ENCODE data around the gene DEAF1. TPM values are rescaled to one million over a fixed set of nuclear protein-coding genes. Genes with fewer than 3 reads are reported as not detected.

Gene DEAF1
- total RNA-seq, 2 experiments from 2014 or later, result 59.1 to 59.3 TPM

GRCh38 chr11:673866-674265, 21.2 kb downstream of the DEAF1 start:
- H3K4me1 Mint-ChIP-seq (ENCODE audit: low read depth), result no peaks in the 10 kb centered on the region
- TF ChIP-seq CTCF (IDR thresholded peaks at IDR 0.05), result no peak
- H3K9me3 Mint-ChIP-seq, result no peaks in the 10 kb centered on the region
- DNase-seq (no peak), ATAC-seq (no peak)
- intact Hi-C loops (cut with micrococcal nuclease), result no loop called here
- POLR2A ChIA-PET, result interaction anchor here (0.7 to 1.1 kb wide), 3 partner anchors 13 to 167 kb away, joined by 3 read pairs; partner anchors contain the start of gene TMEM80
- no peak overlapping the region for H3K27ac Mint-ChIP-seq
- peaks cover 28% of the 10 kb centered on the region for H3K36me3 Mint-ChIP-seq (ENCODE audit: low read depth)
- CTCF ChIA-PET, result interaction anchor here (0.8 to 1.7 kb wide), 6 partner anchors 10 to 155 kb away, joined by 3 to 6 read pairs (median 3); no protein-coding TSS in a partner anchor
- H3K4me3 Mint-ChIP-seq, result no peak overlapping the region
- H3K27me3 Mint-ChIP-seq, result no peaks in the 10 kb centered on the region

GRCh38 chr11:665704-666281, 29.2 kb downstream of the DEAF1 start:
- POLR2A ChIA-PET, result interaction anchor here (0.7 kb wide), 1 partner anchor 18 kb away, joined by 4 read pairs; no protein-coding TSS in a partner anchor
- Mint-ChIP-seq H3K36me3 (ENCODE audit: low read depth) (peaks cover 9% of the 10 kb centered on the region), H3K4me1 (ENCODE audit: low read depth) (no peaks in the 10 kb centered on the region), H3K27me3 (no peaks in the 10 kb centered on the region), H3K9me3 (no peaks in the 10 kb centered on the region), H3K27ac (no peak overlapping the region), H3K4me3 (no peak overlapping the region)
- CTCF ChIA-PET, result interaction anchor here (1.5 kb wide), 1 partner anchor 26 kb away, joined by 4 read pairs; no protein-coding TSS in a partner anchor
- no peak for TF ChIP-seq CTCF (IDR thresholded peaks at IDR 0.05)
- intact Hi-C loops (cut with micrococcal nuclease), result no loop called here
- ATAC-seq (no peak), DNase-seq (no peak)

GRCh38 chr11:665062-665703, 29.8 kb downstream of the DEAF1 start:
- intact Hi-C loops (cut with micrococcal nuclease), result no loop called here
- H3K4me3 Mint-ChIP-seq, result no peak overlapping the region
- no peaks in the 10 kb centered on the region for H3K9me3 Mint-ChIP-seq
- ChIA-PET CTCF (interaction anchor here (1.5 kb wide), 1 partner anchor 26 kb away, joined by 4 read pairs; no protein-coding TSS in a partner anchor), POLR2A (interaction anchor here (0.7 kb wide), 1 partner anchor 18 kb away, joined by 4 read pairs; no protein-coding TSS in a partner anchor)
- H3K27ac Mint-ChIP-seq, result no peak overlapping the region
- TF ChIP-seq CTCF (IDR thresholded peaks at IDR 0.05), result no peak
- no peaks in the 10 kb centered on the region for H3K4me1 Mint-ChIP-seq (ENCODE audit: low read depth)
- peaks cover 9% of the 10 kb centered on the region for H3K36me3 Mint-ChIP-seq (ENCODE audit: low read depth)
- DNase-seq (no peak), ATAC-seq (no peak)
- no peaks in the 10 kb centered on the region for H3K27me3 Mint-ChIP-seq

GRCh38 chr11:662689-663274, 32.2 kb downstream of the DEAF1 start:
- TF ChIP-seq CTCF (IDR thresholded peaks at IDR 0.05), result peak; percentile 83
- no peaks in the 10 kb centered on the region for H3K4me1 Mint-ChIP-seq (ENCODE audit: low read depth)
- DNase-seq, result peak; percentile 70
- no peak overlapping the region for H3K4me3 Mint-ChIP-seq
- intact Hi-C loops (cut with micrococcal nuclease), result loop anchor here (2.0 kb wide), 1 partner anchor 60 kb away; no protein-coding TSS in a partner anchor
- no peaks in the 10 kb centered on the region for H3K27me3 Mint-ChIP-seq
- H3K36me3 Mint-ChIP-seq (ENCODE audit: low read depth), result peaks cover 8% of the 10 kb centered on the region
- no peak overlapping the region for H3K27ac Mint-ChIP-seq
- ChIA-PET CTCF (interaction anchor here (0.6 to 1.4 kb wide), 10 partner anchors 11 to 86 kb away, joined by 3 to 6 read pairs (median 4); partner anchors contain the start of gene TMEM80), POLR2A (no interaction called here)
- ATAC-seq, result peak; percentile 80
- H3K9me3 Mint-ChIP-seq, result no peaks in the 10 kb centered on the region

Measured in activated CD8-positive, alpha-beta T cell treated with anti-CD3 and anti-CD28 coated beads for 36 hours (primary cell).